HG02763 (cell line): Measurements from ENCODE around the gene SLC6A18.

Source experiments
- ATAC-seq: cut with Tn5 transposase; IDR thresholded peaks from one replicate; pipeline ENCODE4 v1.9.1; 2021; ENCODE audit warnings: mild to moderate bottlenecking, moderate library complexity; ENCODE audit not compliant: unreplicated experiment

The SLC6A18 gene

GRCh38 chr5:1225081-1225480, at the start of gene SLC6A18:
Gene SLC6A18 (plus strand): TSS chr5:1225381. CDS start chr5:1225478, 97 bp downstream.
- ATAC-seq: no peak

GRCh38 chr5:1175801-1176472, 49.2 kb upstream of the SLC6A18 start:
- ATAC-seq: no peak

- no peak for ATAC-seq
Observed at GRCh38 chr5:1176473-1177391, 48.4 kb upstream of the SLC6A18 start.

- ATAC-seq: no peak
Observed at GRCh38 chr5:1177826-1178528, 47.2 kb upstream of the SLC6A18 start.

DNA sequence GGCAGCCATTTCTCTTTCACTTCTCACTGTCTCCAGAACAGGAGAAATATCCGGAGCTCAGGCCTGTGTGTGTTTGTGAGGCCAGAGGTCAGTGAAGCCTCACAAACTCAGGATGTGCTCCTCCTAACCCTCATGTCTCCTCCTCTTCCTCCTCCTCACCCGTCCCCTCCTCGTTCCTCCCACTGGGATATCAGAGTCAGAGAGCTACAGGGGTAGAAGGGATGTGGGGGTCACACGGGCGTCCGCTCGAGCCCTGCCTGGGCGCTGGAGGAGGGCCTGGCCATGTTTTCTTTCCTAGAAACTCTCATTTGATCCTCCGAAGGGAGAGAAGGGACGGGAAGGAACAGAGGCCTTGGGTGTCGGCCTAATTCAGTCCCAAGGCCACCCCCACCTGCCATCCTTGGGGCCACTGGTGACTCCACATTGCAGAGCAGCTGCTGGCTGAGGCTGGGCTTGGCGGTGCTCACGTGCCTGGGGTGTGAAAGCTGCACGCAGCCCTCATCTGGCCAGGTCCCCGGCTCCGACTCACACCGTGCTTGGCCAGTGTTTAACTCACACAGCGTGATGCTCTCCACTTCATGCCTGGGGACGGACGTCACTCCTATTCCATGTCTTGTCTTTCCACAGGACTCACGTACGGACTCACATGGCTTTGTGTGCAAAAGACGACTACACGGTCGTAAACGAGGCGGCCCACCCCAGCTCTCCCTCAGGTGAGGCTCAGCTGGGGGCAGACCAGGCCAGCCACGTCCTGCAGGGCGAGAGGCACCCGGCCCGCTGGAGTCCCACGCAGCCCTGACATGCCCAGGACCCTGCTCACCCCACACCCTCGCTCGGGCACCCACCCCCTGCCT, 46.4 kb upstream of the SLC6A18 start:
- ATAC-seq: no peak

DNA sequence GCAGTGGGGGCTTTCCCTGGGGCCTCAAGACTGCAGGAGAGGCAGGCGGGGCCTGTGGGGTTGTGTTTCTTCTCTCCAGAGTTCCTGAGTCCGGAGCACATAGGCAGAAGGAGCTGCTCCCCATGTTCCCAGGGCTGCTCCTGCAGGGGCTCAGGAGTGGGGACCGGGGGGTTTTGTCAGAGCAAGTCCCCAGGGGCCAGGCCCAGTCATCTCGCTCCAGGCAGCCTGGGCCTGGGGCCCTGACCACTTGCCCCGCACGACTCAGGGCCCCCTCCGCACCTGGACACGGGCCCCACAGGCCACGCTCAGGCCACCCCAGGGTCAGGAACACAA, 45.8 kb upstream of the SLC6A18 start:
- ATAC-seq: no peak

DNA sequence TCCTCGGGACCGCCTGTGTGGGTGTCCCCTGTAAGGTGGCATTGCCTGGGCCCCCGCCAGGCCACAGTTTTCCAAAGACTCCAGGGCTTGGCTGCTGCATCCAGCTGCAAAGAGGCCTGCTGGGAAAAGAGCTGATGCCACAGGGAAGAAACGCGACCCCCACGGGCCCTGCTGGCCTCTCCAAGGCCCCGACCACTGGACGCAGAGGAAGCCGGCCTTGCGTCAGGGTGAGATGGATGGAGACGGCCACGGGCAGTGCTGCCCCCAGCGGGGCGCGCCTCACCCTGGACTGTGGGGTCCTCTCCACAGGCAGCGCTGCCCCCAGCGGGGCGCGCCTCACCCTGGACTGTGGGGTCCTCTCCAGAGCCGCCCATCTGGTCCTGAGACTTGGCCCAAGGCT, 45.1 kb upstream of the SLC6A18 start:
- ATAC-seq: no peak

GRCh38 chr5:1180841-1181271, 44.3 kb upstream of the SLC6A18 start:
- no peak for ATAC-seq

DNA sequence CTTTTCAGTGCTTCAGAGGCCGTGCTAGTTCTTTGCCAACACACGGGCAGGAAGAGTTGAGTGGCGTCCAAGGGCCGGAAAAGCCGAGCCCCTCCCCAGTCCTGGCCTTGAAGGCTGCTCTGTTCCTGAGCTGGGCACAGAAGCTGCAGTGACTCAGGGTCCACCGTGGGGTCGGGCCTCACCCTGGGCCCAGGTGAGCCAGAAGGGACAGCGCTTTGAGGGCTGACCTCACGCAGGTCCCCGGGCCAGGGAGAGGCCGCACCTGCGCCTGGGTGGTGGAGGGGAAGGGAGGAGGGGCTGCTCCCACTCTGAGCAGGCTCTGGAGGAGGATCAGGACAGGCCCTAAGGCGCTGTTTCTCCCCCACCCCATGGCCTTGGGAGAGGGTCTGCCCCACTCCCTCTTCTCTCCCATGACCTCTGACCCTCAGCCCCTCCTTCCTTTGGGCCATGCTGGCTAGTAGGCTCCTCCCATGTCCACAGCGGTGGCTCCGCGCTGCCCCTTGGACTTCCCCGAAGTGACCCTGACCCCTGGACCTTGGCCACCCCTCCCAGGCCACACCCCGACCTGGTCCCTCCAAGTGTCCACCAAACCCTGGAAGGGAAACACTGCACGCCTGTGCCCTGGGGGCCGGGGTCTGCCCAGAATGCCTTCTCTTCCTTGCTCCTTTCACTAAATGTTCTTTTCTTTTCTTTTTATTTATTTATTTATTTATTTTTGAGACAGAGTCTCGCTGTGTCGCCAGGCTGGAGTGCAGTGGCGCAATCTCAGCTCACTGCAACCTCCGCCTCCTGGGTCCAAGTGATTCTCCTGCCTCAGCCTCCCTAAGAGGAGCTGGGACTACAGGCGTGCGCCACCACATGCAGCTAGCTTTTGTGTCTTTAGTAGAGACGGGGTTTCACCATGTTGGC, 43.5 kb upstream of the SLC6A18 start:
- no peak for ATAC-seq

DNA sequence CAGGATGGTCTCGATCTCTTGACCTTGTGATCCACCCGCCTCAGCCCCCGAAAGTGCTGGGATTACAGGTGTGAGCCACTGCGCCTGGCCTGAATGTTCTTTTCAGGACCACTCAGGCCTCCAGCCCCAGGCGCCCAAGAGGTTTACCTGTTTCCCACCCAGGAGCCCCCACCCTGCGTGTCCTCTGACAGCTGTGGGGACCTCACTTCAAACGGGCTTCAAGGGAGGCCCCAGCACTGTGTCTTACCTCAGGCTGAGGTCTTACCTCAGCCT, 42.9 kb upstream of the SLC6A18 start:
- ATAC-seq: no peak

DNA sequence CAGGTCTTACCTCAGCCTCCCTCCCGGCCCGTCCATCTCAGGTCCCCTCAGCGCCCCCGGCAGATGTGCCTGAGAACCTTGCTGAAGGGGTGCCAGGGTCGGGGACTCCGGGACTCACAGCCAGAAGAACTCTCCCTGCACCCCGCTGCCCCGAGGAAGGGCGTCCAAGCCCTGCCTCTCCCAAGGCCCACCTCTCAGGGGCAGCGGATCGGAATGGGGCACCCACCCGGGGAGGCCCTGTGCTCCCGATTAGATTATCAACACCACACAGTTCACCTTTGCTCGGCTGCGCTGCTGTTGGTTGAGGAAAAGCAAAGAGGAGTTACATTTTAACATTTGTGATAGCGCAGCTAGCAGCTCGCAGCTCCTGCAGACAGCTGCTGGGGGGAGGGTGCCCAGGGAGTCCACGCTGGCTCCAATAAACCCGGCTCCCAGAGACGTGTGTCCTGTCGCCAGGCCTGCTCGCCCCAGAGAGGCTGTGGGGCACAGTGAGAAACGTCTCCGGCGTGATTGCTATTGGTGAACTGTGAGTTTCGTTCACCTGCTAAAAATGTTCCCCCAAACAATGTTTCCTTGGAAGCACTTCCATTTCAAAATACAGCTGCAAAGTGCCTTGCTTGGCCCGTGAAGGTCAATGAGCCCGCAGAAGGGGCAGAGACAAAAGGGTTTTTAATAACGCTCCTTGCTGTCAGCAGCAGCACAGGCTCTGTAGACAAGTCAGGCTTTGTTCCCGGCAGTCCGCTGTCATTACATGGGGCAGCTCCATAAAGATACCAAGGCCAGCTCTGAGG, 42.4 kb upstream of the SLC6A18 start:
- ATAC-seq: no peak

- no peak for ATAC-seq
Observed at GRCh38 chr5:1183424-1184162, 41.6 kb upstream of the SLC6A18 start.

GRCh38 chr5:1184163-1184470, 41.1 kb upstream of the SLC6A18 start:
- ATAC-seq: no peak

DNA sequence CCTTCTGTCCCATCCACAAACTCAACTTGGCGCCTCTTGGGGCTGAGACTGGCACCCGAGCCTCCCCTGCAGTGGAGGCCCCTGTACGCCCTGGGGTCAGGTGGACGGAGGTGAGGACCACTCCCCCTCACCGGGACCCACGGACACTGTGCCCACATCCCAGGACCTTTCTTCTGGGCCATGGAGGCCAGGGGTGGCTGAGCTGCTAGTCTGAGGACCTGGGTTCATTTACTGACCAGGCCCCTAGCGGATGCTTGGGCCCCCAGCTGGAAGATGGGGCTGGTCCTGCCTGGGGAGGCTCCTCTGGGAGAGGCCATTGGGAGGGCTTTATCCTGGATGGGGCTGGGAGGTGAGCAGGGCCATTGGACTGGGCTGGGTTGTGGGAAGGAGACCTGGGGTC, 40.7 kb upstream of the SLC6A18 start:
- no peak for ATAC-seq

- ATAC-seq: no peak
Observed at GRCh38 chr5:1185038-1185627, 40.0 kb upstream of the SLC6A18 start.

- no peak for ATAC-seq
Observed at GRCh38 chr5:1185629-1186350, 39.4 kb upstream of the SLC6A18 start.

DNA sequence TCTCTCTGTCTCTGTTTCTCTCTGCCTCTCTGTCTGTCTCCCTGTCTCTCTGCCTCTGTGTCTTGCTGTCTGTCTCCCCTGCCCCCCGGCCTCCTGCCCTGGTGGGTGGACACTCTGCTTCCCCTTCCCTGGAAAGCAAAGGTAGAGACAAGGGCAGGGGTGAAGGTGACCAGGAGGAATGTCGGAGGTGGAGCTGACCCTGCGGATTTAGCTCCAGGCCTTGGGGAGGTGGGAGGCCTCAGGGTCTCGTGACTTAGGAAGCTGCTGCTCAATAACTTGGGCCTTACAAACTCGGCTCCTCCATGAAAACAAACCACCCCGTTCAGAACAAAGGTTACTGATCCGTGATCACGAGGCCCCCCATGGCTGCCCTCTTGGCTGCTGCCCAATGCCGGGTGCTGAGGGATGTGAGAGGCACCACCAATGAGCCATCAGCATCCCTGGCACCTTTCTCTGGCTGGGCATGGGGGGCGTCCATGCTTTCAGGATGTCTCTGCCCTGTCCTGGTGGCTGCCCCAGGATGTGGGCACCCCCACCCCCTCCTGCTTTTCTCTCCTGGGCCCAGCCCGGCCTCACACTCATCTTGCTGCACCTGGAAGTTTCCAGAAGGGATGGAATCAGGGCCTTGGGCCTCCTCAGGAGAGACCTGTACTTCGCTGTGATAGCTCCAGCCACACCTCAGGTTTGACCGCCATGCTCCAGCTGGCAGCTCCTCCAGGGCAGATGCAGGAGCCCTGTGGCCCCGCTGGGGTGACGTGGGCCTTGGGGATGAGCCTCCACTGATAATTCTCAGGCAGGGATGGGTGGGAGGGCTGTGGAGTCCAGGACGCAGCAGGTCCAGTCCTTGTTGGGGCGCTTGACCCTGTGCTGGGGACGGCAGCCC, 38.6 kb upstream of the SLC6A18 start:
- ATAC-seq: no peak
